22Rv1 (cell line): ENCODE results near the gene PTPRJ.

Experiments
- ZFX ChIP-seq: fragments of 450-650 bp; IDR thresholded peaks from 2 replicates; pipeline ENCODE4 v1.6.1; 2017; ENCODE audit warnings: antibody characterized with exemption, borderline replicate concordance
- TF ChIP-seq, protein P1 (sequence below): fragments of 450-650 bp; IDR thresholded peaks from 2 replicates; pipeline ENCODE4 v1.5.1; 2017; ENCODE audit warnings: mild to moderate bottlenecking

DNA sequence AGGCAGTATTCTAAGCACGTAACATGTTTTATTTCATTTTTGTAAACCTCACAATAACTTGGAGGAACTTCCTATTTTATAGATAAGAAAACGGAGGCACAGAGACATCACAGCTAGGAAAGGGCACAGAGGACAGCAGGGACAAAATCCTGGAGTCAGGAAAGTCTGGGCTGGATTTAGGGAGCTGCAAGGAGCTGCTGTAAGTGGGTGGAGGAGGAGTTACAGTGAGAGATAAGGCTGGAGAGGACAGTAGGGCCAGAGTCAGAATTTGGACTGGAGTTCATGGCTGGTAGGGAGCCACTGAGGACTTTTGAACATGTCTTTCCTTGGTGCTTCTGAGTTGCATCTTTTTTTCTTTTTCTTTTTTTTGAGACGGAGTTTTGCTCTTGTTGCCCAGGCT, 32.2 kb upstream of the PTPRJ start:
- TF ChIP-seq, protein P1, sequence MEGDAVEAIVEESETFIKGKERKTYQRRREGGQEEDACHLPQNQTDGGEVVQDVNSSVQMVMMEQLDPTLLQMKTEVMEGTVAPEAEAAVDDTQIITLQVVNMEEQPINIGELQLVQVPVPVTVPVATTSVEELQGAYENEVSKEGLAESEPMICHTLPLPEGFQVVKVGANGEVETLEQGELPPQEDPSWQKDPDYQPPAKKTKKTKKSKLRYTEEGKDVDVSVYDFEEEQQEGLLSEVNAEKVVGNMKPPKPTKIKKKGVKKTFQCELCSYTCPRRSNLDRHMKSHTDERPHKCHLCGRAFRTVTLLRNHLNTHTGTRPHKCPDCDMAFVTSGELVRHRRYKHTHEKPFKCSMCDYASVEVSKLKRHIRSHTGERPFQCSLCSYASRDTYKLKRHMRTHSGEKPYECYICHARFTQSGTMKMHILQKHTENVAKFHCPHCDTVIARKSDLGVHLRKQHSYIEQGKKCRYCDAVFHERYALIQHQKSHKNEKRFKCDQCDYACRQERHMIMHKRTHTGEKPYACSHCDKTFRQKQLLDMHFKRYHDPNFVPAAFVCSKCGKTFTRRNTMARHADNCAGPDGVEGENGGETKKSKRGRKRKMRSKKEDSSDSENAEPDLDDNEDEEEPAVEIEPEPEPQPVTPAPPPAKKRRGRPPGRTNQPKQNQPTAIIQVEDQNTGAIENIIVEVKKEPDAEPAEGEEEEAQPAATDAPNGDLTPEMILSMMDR: no peak
- no peak for TF ChIP-seq ZFX
